Measurements from ENCODE around the gene GTF3A.

The GTF3A gene

DNA sequence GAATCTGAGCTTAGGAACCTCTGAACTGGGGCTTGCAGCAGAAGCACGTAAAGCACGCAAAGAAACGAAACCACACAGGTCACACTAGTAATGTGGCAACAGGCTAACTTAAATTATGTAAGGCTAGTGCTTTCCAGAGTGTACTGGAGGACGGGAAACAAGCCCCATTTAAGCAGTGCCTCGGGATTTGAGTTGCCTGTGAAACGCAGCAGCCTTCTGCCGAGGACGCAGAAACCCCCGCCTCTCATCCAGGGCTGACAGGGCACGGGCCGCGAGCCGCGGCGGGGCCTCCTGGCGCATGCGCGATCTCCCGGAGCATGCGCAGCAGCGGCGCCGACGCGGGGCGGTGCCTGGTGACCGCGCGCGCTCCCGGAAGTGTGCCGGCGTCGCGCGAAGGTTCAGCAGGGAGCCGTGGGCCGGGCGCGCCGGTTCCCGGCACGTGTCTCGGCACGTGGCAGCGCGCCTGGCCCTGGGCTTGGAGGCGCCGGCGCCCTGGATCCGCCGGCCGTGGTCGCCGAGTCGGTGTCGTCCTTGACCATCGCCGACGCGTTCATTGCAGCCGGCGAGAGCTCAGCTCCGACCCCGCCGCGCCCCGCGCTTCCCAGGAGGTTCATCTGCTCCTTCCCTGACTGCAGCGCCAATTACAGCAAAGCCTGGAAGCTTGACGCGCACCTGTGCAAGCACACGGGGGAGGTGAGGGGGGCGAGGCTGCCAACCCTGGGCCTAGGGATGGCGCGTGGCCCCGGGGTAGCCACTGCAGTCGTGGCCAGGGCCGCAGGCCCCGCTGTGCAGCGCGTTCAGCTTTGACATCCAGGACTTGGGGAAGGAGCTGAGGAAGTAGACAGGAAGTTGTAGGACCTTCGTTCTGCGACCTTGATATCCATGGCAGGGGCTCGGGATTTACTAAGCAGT is at the start of gene GTF3A:
Gene GTF3A, plus strand, starts transcription at position 374 of the 912 bp plus-strand sequence.
- TF ChIP-seq, protein P1, sequence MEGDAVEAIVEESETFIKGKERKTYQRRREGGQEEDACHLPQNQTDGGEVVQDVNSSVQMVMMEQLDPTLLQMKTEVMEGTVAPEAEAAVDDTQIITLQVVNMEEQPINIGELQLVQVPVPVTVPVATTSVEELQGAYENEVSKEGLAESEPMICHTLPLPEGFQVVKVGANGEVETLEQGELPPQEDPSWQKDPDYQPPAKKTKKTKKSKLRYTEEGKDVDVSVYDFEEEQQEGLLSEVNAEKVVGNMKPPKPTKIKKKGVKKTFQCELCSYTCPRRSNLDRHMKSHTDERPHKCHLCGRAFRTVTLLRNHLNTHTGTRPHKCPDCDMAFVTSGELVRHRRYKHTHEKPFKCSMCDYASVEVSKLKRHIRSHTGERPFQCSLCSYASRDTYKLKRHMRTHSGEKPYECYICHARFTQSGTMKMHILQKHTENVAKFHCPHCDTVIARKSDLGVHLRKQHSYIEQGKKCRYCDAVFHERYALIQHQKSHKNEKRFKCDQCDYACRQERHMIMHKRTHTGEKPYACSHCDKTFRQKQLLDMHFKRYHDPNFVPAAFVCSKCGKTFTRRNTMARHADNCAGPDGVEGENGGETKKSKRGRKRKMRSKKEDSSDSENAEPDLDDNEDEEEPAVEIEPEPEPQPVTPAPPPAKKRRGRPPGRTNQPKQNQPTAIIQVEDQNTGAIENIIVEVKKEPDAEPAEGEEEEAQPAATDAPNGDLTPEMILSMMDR (IDR thresholded peaks at IDR 0.05; ENCODE audit: control extremely low read depth, extremely low read depth, low read depth, missing control alignments): no peak
- ChIA-PET CTCF (interaction anchor here (0.5 to 2.2 kb wide), 11 partner anchors 10 to 181 kb away, joined by 3 to 9 read pairs (median 4); partner anchors contain the start of gene RASL11A), POLR2A (interaction anchor here (0.6 to 1.1 kb wide), 2 partner anchors 29 to 202 kb away, joined by 3 read pairs; no protein-coding TSS in a partner anchor)
- peak; percentile 97 for DNase-seq (ENCODE audit: extremely low spot score)

DNA sequence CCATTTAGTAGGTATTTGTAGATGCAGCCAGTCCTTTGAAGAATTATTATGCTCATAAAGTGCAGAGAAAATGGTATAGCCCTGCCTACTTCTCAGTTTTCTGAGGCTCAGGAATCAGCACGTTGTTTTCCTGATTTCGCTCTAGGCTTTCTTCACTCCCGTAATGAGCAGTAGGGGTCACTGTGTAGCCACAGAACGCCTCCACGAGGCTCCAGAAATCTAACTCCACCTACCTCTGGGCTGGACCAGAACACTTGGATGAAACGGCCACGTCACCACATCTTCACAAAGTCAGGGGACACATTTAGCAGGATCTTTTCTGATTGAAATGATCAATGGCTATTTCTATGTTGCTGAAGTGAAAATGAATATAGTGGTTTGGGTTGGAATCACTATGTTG is 49.8 kb upstream of the GTF3A start:
- CTCF ChIA-PET: interaction anchor here (0.8 to 10.0 kb wide), 13 partner anchors 13 to 609 kb away, joined by 3 to 205 read pairs (median 4); no protein-coding TSS in a partner anchor
- DNase-seq (ENCODE audit: extremely low spot score): peak; percentile 75
- TF ChIP-seq, protein P1 (IDR thresholded peaks at IDR 0.05; ENCODE audit: control extremely low read depth, extremely low read depth, low read depth, missing control alignments): peak; percentile 71
- POLR2A ChIA-PET: no interaction called here

DNA sequence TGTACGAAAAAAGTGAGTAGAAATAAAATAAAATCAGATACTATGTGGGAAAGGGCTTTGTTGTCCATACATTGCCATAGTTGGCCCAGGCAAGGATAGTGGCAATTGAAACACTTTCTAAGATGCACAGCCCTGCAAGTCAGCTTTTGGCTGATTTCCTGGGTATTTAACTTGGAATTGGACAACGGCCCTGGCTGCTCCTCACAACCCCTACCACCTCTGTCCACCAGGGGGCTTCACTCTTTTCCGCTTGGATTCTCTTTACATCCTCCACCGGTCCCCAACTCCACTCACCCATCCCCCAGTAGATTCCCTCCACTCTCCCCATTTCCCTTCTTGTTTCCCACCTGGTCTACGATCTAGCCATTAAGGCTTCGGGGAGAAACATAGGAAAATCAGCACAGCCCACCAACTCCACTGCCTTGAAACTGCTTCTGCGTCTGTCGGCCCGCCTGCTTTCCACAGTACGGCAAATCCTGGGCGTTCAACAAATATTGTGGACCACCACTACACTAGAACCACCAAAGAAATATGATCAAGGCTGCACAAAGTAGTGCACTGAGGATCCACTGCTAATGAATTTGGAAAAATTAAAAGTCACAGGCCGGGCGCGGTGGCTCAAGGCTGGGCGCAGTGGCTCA is 48.6 kb upstream of the GTF3A start:
- ChIA-PET CTCF (interaction anchor here (0.8 to 10.0 kb wide), 12 partner anchors 14 to 602 kb away, joined by 3 to 205 read pairs (median 4); no protein-coding TSS in a partner anchor), POLR2A (no interaction called here)
- DNase-seq (ENCODE audit: extremely low spot score): peak; percentile 60
- TF ChIP-seq, protein P1 (IDR thresholded peaks at IDR 0.05; ENCODE audit: control extremely low read depth, extremely low read depth, low read depth, missing control alignments): peak; percentile 58

DNA sequence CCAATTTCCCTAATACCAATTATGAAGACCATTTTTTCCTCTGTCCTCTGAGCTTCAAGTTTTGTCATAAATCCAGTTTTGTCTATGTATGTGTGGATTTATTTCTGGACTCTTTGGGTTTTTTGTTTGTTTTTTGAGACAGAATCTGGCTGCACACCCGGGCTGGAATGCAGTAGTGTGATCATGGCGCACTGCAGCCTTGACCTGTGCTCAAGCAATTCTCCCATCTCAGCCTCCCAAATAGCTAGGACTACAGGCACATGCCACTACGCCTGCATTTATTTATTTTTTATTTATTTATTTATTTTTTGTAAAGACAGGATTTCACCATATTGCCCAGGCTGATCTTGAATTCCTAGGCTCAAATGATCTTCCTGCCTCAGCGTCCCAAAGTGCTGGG is 45.3 kb upstream of the GTF3A start:
- TF ChIP-seq, protein P1 (IDR thresholded peaks at IDR 0.05; ENCODE audit: control extremely low read depth, extremely low read depth, low read depth, missing control alignments): no peak
- ChIA-PET CTCF (interaction anchor here (0.9 to 10.0 kb wide), 3 partner anchors 24 to 447 kb away, joined by 3 to 205 read pairs (median 4); no protein-coding TSS in a partner anchor), POLR2A (no interaction called here)
- no peak for DNase-seq (ENCODE audit: extremely low spot score)

DNA sequence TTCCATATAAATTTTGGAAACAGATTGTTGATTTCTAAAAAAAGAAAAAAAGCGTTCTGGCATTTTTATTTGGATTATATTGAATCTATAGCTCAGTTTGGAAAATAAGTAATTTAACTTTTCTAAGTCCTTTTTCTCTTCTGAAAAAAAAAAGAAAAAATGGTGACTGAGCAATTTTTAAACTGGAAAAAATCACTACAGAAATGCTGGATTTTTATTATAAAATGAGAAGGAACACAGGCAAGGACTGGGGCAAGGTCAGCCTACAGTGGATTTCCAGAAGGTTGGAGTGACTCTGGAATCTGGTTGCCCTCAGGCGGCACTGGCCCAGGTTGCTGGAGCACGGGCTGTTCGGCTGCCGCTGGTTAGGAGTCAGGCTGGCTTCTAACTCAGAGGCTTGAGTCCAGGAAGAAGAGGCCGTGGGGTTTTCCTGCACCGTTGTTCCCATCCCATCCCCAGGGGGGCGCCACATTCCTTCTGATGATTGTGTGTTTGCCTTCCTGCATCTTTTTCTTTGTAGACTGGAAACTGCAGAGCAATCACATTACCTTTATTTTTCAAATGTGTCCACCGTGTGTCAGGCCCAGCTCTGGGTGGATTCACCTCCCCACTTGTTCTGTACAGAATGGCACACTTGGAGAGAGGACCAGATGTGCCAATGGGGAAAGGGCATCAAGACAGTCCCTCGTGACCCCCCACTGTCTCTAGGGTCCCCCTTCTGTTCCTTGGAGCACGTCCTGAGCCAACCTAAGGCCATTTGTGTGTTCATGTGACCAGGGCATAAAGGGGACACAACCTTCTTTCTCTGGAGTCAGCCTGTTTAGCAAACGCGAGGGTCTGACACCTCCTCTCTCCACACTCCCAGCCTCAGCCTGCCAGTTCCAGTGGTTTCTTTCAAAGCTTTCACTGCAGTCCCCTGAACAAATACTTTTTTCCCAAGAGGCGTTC is 44.5 kb upstream of the GTF3A start:
- peak; percentile 63 for DNase-seq (ENCODE audit: extremely low spot score)
- ChIA-PET CTCF (interaction anchor here (0.7 to 10.0 kb wide), 3 partner anchors 24 to 446 kb away, joined by 3 to 205 read pairs (median 4); no protein-coding TSS in a partner anchor), POLR2A (no interaction called here)
- TF ChIP-seq, protein P1 (IDR thresholded peaks at IDR 0.05; ENCODE audit: control extremely low read depth, extremely low read depth, low read depth, missing control alignments): peak; percentile 56

All from GM10248 (cell line).